CD4-positive, alpha-beta T cell treated with Interleukin-6 for 4 hours (primary cell): ENCODE results near the gene ZNF462.

Experiments
- DNase-seq: peaks from one replicate; pipeline ENCODE4 v3.0.0-alpha.2; 2020; ENCODE audit warnings: mixed read lengths

The ZNF462 gene

GRCh38 chr9:107018861-107019545 lies 156.0 kb downstream of the ZNF462 start:
- no peak for DNase-seq

- DNase-seq: no peak
Measured at GRCh38 chr9:107020040-107020530, 157.1 kb downstream of the ZNF462 start.

GRCh38 chr9:107024193-107024592 lies 161.2 kb downstream of the ZNF462 start:
- no peak for DNase-seq

- no peak for DNase-seq
Measured at GRCh38 chr9:107025260-107026035, 162.5 kb downstream of the ZNF462 start.

- no peak for DNase-seq
Measured at GRCh38 chr9:107029146-107029545, 166.2 kb downstream of the ZNF462 start.

- DNase-seq: no peak
Measured at GRCh38 chr9:107033966-107034365, 171.0 kb downstream of the ZNF462 start.

GRCh38 chr9:107034831-107035230 lies 171.9 kb downstream of the ZNF462 start:
- DNase-seq: no peak

GRCh38 chr9:107036367-107036766 lies 173.4 kb downstream of the ZNF462 start:
- DNase-seq: no peak

GRCh38 chr9:107039542-107039941 lies 176.6 kb downstream of the ZNF462 start:
- no peak for DNase-seq

GRCh38 chr9:107042606-107043005 lies 179.6 kb downstream of the ZNF462 start:
- no peak for DNase-seq

- no peak for DNase-seq
Measured at GRCh38 chr9:107043886-107044285, 180.9 kb downstream of the ZNF462 start.

GRCh38 chr9:107044872-107045271 lies 181.9 kb downstream of the ZNF462 start:
- DNase-seq: no peak

- no peak for DNase-seq
Measured at GRCh38 chr9:107046692-107047091, 183.7 kb downstream of the ZNF462 start.

GRCh38 chr9:107049046-107049802 lies 186.3 kb downstream of the ZNF462 start:
- no peak for DNase-seq

- no peak for DNase-seq
Measured at GRCh38 chr9:107049803-107050184, 186.8 kb downstream of the ZNF462 start.

GRCh38 chr9:107051392-107051791 lies 188.4 kb downstream of the ZNF462 start:
- no peak for DNase-seq

GRCh38 chr9:107054146-107054545 lies 191.2 kb downstream of the ZNF462 start:
- DNase-seq: no peak

GRCh38 chr9:107059220-107059619 lies 196.3 kb downstream of the ZNF462 start:
- DNase-seq: no peak

- no peak for DNase-seq
Measured at GRCh38 chr9:107060062-107060461, 197.1 kb downstream of the ZNF462 start.
